Vagina (tissue), 2 donors: ENCODE measurements around the gene CRLF1.

Source experiments
- POLR2A ChIP-seq, 2 donors: fragments of 450-650 bp; IDR thresholded peaks; one replicate each; pipeline ENCODE4 v1.6.1; 2017; ENCODE audit warnings: antibody characterized with exemption in 2 of 2, mild to moderate bottlenecking in 2 of 2, moderate library complexity in 2 of 2
- POLR2AphosphoS5 ChIP-seq, 2 donors: sonication (generic); formaldehyde crosslinking; IDR thresholded peaks; one replicate each; pipeline ENCODE4 v1.9.0; 2017; ENCODE audit warnings: antibody characterized with exemption in 2 of 2, mild to moderate bottlenecking in 2 of 2, low read depth in 1 of 2; ENCODE audit not compliant: insufficient read depth in 1 of 2
- TF ChIP-seq, protein P1 (sequence below), 3 experiments: fragments of 450-650 bp in 2 of 3; fragments of 200-600 bp in 1 of 3; sonication (generic) in 1 of 3; IDR thresholded peaks; one replicate each; pipeline ENCODE4 v1.5.1; 2017 to 2019; ENCODE audit warnings: antibody characterized with exemption in 3 of 3, mild to moderate bottlenecking in 2 of 3, moderate library complexity in 2 of 3

DNA sequence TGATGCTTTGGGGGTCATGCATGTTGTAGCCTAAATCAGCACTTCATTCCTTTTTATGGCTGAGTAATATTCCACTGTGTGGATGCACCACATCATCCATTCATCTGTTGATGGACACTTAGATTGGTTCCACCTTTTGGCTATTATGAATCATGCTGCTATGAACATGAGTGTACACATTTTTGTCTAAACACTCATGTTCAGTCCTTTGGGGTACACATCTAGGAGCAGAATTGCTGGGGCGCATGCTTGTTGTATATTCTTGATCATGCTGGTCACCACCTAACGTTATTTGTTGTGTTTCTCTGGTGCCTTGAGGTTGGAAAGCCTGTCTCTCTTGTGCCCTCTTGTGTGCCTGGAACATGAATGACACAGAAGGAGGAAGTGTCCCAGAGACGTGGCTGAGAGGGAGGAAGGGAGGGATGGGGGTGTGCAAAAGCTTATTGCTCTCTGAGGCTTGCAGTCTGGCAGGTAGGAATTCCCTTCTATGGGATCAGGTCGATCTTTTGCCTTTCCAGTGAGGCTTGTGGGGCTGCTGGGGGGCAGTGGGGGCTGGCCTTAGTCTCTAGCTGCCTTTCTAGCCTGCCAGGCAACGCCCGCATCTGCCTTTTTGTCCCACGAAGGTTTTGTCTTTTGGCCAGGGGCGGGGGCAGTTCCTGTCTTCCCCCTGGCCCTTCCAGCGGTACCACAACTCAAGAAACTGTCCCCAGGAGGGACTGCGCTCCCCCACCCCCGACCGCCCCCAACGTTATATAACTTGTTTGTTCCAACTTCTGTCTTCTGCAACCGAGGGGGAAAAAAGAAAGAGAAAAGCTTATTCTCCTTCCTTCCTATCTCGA lies 37.8 kb upstream of the CRLF1 start:
- TF ChIP-seq, protein P1, sequence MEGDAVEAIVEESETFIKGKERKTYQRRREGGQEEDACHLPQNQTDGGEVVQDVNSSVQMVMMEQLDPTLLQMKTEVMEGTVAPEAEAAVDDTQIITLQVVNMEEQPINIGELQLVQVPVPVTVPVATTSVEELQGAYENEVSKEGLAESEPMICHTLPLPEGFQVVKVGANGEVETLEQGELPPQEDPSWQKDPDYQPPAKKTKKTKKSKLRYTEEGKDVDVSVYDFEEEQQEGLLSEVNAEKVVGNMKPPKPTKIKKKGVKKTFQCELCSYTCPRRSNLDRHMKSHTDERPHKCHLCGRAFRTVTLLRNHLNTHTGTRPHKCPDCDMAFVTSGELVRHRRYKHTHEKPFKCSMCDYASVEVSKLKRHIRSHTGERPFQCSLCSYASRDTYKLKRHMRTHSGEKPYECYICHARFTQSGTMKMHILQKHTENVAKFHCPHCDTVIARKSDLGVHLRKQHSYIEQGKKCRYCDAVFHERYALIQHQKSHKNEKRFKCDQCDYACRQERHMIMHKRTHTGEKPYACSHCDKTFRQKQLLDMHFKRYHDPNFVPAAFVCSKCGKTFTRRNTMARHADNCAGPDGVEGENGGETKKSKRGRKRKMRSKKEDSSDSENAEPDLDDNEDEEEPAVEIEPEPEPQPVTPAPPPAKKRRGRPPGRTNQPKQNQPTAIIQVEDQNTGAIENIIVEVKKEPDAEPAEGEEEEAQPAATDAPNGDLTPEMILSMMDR (IDR thresholded peaks at IDR 0.05) = no peak
- TF ChIP-seq POLR2AphosphoS5 (IDR thresholded peaks at IDR 0.05; ENCODE audit: insufficient read depth in 1 of 2, low read depth in 1 of 2) (no peak), POLR2A (IDR thresholded peaks at IDR 0.05) (no peak)
